Subcutaneous abdominal adipose tissue (tissue), 5 donors: Measurements from ENCODE around the gene LRWD1.
"Not testable (repeated sequence)": the region's sequence is repeated elsewhere in the genome, so short reads cannot be mapped to it uniquely, and the experiment has no call there.

Source experiments
- H3K27ac ChIP-seq: one replicate; pipeline ENCODE4 v1.7.0; 2013; ENCODE audit warnings: low read depth, mild to moderate bottlenecking, inconsistent platforms, low read length, moderate library complexity
- H3K27me3 ChIP-seq, 5 donors: one replicate each; pipeline ENCODE4 v1.7.0; 2013; ENCODE audit warnings: low read length in 5 of 5, inconsistent platforms in 1 of 5; ENCODE audit not compliant: control insufficient read depth in 5 of 5, insufficient read depth in 4 of 5
- H3K36me3 ChIP-seq, 5 donors: one replicate each; pipeline ENCODE4 v1.7.0; 2013; ENCODE audit warnings: low read length in 5 of 5; ENCODE audit not compliant: control insufficient read depth in 5 of 5, insufficient read depth in 5 of 5
- H3K4me1 ChIP-seq, 5 donors: one replicate each; pipeline ENCODE4 v1.7.0; 2013; ENCODE audit warnings: low read length in 5 of 5, mild to moderate bottlenecking in 3 of 5, moderate library complexity in 1 of 5; ENCODE audit not compliant: control insufficient read depth in 5 of 5, insufficient read depth in 5 of 5
- H3K4me3 ChIP-seq, 5 donors: one replicate each; pipeline ENCODE4 v1.7.0; 2013; ENCODE audit warnings: low read length in 5 of 5, low read depth in 1 of 5
- H3K9ac ChIP-seq, 5 donors: one replicate each; pipeline ENCODE4 v1.7.0; 2013; ENCODE audit warnings: low read length in 5 of 5, mild to moderate bottlenecking in 4 of 5, moderate library complexity in 3 of 5
- H3K9me3 ChIP-seq, 5 donors: one replicate each; pipeline ENCODE4 v1.7.0; 2013; ENCODE audit warnings: low read length in 5 of 5; ENCODE audit not compliant: control insufficient read depth in 5 of 5
- donor health status: healthy.
- donor health status: healthy.
- donor health status: healthy.
- donor health status: healthy.
- donor health status: healthy.

Gene LRWD1

DNA sequence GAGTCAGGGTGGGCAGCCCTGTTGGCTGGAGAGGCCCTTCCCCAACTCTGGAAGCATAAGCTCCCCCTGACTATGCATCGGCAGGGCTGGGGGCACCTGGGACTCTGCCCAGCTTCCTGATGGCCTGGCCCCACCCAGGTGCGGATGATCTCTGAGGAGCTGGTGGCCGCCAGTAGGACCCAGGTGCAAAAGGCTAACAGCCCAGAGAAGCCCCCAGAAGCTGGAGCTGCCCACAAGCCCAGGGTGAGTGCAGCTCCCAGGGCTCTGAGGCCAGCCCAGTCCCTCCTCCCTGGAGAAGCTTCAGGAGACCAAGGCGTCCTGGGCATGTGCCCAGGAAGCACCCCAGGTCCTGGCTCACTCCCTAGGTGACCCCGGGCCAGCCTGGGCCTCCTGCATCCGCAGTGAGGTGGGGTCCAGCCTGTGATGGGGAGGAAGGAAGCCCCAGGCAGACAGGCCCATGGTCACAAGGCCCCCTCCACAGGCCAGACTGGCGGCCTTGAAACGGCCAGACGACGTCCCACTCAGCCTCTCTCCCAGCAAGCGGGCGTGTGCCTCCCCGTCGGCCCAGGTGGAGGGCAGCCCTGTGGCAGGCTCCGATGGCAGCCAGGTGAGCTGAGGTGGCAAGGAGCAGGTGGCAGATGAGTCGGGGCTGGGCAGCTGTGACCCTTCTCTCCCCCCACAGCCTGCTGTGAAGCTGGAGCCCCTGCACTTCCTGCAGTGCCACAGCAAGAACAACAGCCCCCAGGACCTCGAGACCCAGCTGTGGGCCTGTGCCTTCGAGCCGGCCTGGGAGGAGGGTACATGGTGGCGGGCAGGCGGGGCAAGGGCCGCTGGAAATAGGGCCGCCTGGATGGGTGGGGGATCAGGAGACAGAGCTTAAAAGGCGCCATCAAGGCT is 3.0 kb downstream of the LRWD1 start:
- H3K4me1 ChIP-seq = peaks cover 4 to 31% (median 23%) of the 10 kb centered on the region in 5 donors
- H3K36me3 ChIP-seq = peaks cover 0 to 29% (median 13%) of the 10 kb centered on the region in 5 donors

GRCh38 chr7:102468478-102469350 is 3.9 kb downstream of the LRWD1 start:
- Histone ChIP-seq H3K9me3 (no peaks in the 10 kb centered on the region), H3K4me1 (peaks cover 2 to 26% (median 20%) of the 10 kb centered on the region in 5 donors), H3K9ac (no peak overlapping the region), H3K27ac (no peak overlapping the region), H3K36me3 (peaks cover 0 to 38% (median 22%) of the 10 kb centered on the region in 5 donors), H3K27me3 (no peaks in the 10 kb centered on the region), H3K4me3 (no peak overlapping the region)

More for the DNA sequence above, 3.0 kb downstream of the LRWD1 start:
- no peak overlapping the region for H3K4me3 ChIP-seq
- H3K9me3 ChIP-seq = no peaks in the 10 kb centered on the region
- no peak overlapping the region for H3K9ac ChIP-seq
- no peaks in the 10 kb centered on the region for H3K27me3 ChIP-seq
- H3K27ac ChIP-seq = no peak overlapping the region

DNA sequence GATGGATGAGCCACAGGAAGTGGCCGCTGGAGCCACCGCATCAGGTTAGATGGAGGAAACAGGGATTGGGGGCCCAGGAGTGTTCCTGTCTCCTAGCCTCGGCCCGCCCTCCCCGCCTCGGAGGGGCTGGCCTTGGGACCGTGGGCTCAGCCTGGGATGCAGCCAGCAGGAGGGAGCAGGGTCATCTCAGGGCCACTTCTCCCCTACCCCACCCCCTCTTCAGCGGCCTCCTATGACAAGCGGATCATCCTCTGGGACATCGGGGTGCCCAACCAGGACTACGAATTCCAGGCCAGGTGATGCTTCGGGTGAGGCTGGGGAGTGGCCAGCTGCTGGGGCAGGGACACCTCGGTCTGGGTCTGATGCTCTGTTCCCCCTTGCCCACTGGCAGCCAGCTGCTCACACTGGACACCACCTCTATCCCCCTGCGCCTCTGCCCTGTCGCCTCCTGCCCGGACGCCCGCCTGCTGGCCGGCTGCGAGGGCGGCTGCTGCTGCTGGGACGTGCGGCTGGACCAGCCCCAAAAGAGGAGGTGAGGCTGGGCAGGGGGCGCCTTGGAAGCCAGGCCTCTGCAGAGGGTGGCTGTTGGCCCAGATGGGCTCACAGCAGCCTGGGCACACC is 4.7 kb downstream of the LRWD1 start:
- no peaks in the 10 kb centered on the region for H3K9me3 ChIP-seq
- H3K27me3 ChIP-seq = no peaks in the 10 kb centered on the region
- no peak overlapping the region for H3K4me3 ChIP-seq
- H3K4me1 ChIP-seq = peaks cover 1 to 19% (median 13%) of the 10 kb centered on the region in 5 donors
- peaks cover 0 to 42% (median 24%) of the 10 kb centered on the region in 5 donors for H3K36me3 ChIP-seq
- no peak overlapping the region for H3K27ac ChIP-seq
- no peak overlapping the region for H3K9ac ChIP-seq

GRCh38 chr7:102469972-102470825 is 5.4 kb downstream of the LRWD1 start:
- Histone ChIP-seq H3K9ac (no peak overlapping the region), H3K4me3 (no peak overlapping the region), H3K27me3 (no peaks in the 10 kb centered on the region), H3K36me3 (peaks cover 0 to 42% (median 24%) of the 10 kb centered on the region in 5 donors), H3K27ac (no peak overlapping the region), H3K4me1 (peaks cover 1 to 15% (median 10%) of the 10 kb centered on the region in 5 donors), H3K9me3 (no peaks in the 10 kb centered on the region)

GRCh38 chr7:102471791-102472125 is 7.0 kb downstream of the LRWD1 start:
- no peak overlapping the region for H3K9ac ChIP-seq
- no peak overlapping the region for H3K4me3 ChIP-seq
- H3K9me3 ChIP-seq = no peaks in the 10 kb centered on the region
- no peaks in the 10 kb centered on the region for H3K27me3 ChIP-seq
- peaks cover 0 to 42% (median 24%) of the 10 kb centered on the region in 5 donors for H3K36me3 ChIP-seq
- H3K27ac ChIP-seq = no peak overlapping the region
- H3K4me1 ChIP-seq = peaks cover 0 to 6% (median 0%) of the 10 kb centered on the region in 5 donors

DNA sequence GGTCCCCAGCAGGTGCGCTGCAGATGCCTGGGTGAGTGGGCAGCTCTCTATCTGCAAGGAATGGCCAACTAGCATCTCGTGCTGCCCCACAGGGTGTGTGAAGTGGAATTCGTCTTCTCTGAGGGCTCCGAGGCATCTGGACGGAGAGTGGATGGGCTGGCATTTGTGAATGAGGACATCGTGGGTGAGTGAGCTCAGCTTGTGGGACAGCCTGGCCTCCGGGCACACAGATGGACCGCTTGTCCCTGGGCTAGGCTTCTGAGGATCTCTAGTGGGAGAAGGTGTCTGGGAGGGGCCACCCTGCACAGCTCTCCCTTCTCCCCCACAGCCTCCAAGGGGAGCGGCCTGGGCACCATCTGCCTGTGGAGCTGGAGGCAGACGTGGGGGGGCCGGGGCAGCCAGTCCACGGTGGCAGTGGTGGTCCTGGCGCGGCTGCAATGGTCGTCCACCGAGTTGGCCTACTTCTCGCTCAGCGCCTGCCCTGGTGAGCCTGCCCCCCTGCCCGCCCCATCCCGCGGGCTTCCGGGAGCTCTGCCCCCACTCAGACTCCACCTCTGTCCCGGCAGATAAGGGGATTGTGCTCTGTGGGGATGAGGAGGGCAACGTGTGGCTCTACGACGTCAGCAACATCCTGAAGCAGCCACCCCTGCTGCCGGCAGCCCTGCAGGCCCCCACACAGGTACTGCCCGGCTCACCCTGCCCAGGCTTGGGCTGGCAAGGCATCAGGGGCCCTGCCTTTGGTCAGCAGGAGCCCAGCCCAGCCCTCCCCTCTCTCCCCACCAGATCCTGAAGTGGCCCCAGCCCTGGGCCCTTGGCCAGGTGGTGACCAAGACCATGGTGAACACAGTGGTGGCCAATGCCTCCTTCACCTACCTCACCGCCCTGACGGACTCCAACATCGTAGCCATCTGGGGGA is 7.6 kb downstream of the LRWD1 start:
- Histone ChIP-seq H3K9ac (no peak overlapping the region), H3K4me1 (peaks cover 0 to 3% (median 0%) of the 10 kb centered on the region in 5 donors), H3K4me3 (no peak overlapping the region), H3K36me3 (peaks cover 0 to 42% (median 24%) of the 10 kb centered on the region in 5 donors), H3K9me3 (no peaks in the 10 kb centered on the region), H3K27me3 (no peaks in the 10 kb centered on the region), H3K27ac (no peak overlapping the region)

DNA sequence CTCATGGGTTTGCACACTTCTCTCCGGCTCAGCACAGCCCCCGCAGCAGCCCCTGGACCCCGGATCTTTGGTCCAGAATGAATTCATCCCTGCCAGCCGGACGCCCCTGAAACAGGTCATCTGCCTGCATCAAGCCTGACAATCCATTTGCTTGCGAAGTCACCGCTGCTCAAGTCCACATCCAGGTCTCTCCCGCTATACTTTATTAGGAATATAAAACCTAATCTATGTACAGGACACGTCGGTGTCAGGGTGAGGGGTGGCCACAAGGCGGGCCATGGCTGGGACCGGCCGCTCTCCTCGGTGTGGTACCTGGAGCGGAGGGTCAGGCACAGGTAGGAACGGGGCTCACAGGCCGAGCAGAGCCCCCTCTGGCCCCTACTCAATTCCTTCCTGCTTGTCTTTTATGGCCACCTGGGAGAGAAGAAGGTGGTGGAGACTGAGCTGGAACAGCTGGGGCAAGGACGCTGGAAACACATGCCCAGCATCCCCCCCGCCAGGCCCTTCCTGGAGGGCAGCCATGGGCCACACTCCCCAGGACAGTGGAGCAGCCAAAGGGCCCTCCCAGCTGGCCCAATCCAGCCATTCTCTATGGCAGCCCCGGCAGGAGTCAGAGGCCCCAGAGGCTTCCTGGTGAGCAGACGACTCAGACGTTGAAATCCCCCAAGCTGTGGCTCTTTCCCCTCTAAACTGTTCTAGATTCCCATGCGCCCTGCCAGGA is 8.6 kb downstream of the LRWD1 start:
- Histone ChIP-seq H3K9ac (no peak overlapping the region), H3K36me3 (peaks cover 0 to 35% (median 24%) of the 10 kb centered on the region in 5 donors), H3K9me3 (no peaks in the 10 kb centered on the region), H3K27ac (no peak overlapping the region), H3K4me1 (peaks cover 0 to 7% (median 0%) of the 10 kb centered on the region in 5 donors), H3K4me3 (no peak overlapping the region), H3K27me3 (no peaks in the 10 kb centered on the region)

DNA sequence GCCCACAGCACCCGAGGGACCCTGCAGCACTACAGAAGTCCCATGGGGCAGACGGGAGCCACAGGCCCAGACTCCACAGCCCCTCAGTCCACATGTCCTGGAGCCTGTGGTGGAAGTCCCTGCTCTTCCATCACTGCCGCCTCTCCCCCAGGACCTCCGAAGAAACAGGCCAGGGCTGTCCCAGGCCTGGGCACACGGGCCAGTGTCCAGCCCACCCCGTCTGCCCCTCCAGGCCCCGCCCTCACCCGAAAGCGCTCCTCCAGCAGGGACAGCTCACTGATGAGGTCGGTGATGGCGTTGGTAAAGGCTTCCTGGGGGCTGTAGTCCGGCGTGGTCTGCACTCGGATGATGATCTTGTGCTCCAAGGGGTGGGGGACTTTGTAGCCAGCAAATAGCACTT is 9.3 kb downstream of the LRWD1 start:
- not testable (repeated sequence) for H3K4me3 ChIP-seq, H3K27ac ChIP-seq, H3K27me3 ChIP-seq, H3K9me3 ChIP-seq, H3K4me1 ChIP-seq, H3K9ac ChIP-seq
- peaks cover 0 to 31% (median 24%) of the 10 kb centered on the region in 5 donors for H3K36me3 ChIP-seq
